Measurements from ENCODE around the gene PCGF1. TPM values are rescaled to one million over a fixed set of nuclear protein-coding genes. Genes with fewer than 3 reads are reported as not detected.

PCGF1 gene
- total RNA-seq, 1 donor from 2014 or later: 6.8 TPM

DNA sequence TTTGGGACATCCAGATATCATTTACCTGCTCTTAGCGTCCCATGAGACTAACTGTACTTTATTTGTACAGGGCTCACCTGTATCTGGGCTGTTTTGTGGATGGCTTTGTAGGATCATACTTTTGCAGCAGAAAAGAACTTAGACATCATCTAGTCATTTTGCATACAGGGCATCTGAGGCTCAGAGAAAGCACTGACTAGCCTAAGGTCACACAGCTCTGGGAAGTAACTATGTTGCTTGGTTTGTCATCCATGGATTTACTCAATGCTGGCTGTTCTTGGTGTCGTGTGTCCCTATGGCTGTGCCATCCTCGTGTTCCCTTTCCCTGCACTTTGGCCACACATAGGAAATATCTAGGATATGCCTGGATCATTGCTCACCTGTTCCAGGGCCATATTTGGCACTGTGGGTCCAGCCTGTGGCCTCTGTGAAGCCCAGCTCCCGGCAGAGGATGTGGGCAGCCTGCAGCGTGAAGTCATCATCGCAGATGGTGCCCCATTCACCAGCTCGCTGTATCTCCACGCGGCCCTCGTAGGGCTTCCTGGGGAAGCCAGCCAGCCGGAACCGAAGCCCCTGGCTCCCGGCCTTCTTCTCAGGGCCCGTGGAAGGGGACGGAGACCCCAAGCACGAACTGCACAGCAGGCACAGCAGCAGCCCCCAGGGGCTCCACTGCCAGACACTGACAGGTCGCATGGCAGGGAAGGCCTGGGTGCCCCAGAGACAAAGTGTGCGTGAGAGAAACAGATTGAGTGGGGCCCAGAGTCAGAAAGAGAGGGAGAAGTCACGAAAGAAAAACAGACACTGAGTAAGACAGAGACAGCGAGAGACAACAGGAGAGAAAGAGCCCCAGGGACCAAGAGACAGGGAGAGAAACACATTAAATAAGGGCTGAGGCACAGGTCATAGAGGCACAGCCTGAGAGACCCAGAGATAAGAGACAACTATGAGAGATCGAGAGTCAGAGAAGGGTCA lies 44.7 kb upstream of the PCGF1 start:
- Histone ChIP-seq H3K27ac (ENCODE audit: low read depth, low read length) (no peak overlapping the region), H3K36me3 (ENCODE audit: control insufficient read depth in 3 of 3, insufficient read depth in 3 of 3, low read length in 3 of 3) (peaks cover 0 to 3% (median 0%) of the 10 kb centered on the region in 3 donors), H3K9ac (ENCODE audit: low read depth in 1 of 3, low read length in 3 of 3) (peak overlapping the region in 1 of 3 donors; percentile 14), H3K4me3 (ENCODE audit: low read length in 3 of 3) (peak overlapping the region in 1 of 3 donors; percentile 60), H3K4me1 (ENCODE audit: control insufficient read depth in 3 of 3, insufficient read depth in 3 of 3, low read length in 3 of 3) (peaks cover 16 to 36% (median 22%) of the 10 kb centered on the region in 3 donors), H3K27me3 (ENCODE audit: control insufficient read depth in 3 of 3, insufficient read depth in 3 of 3, low read length in 3 of 3) (peaks cover 15 to 67% (median 48%) of the 10 kb centered on the region in 3 donors), H3K9me3 (ENCODE audit: control insufficient read depth in 3 of 3, low read length in 3 of 3) (no peaks in the 10 kb centered on the region)

DNA sequence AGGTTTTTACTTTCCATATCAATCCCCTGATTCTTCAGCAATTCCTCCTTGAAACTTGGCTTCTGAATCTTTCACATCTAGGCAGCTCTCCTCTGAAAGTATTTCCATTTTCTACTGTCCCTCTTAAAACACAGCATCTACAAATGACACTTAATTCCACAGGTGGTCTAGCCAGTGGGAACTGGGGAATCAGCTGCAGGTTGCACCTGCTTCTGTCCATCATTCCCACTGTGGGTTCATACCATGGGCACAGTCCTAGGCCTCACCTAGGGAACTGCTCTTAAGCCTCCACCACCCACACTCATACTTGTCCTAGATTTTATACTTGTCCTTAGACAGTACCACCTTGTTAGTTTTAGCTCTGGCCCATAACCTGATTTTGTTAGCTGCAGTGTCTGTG lies 44.0 kb upstream of the PCGF1 start:
- H3K9me3 ChIP-seq (ENCODE audit: control insufficient read depth in 3 of 3, low read length in 3 of 3): no peaks in the 10 kb centered on the region
- H3K4me3 ChIP-seq (ENCODE audit: low read length in 3 of 3): no peak overlapping the region
- H3K36me3 ChIP-seq (ENCODE audit: control insufficient read depth in 3 of 3, insufficient read depth in 3 of 3, low read length in 3 of 3): peaks cover 0 to 3% (median 0%) of the 10 kb centered on the region in 3 donors
- H3K27me3 ChIP-seq (ENCODE audit: control insufficient read depth in 3 of 3, insufficient read depth in 3 of 3, low read length in 3 of 3): peaks cover 15 to 67% (median 42%) of the 10 kb centered on the region in 3 donors
- H3K9ac ChIP-seq (ENCODE audit: low read depth in 1 of 3, low read length in 3 of 3): no peak overlapping the region
- peaks cover 16 to 36% (median 22%) of the 10 kb centered on the region in 3 donors for H3K4me1 ChIP-seq (ENCODE audit: control insufficient read depth in 3 of 3, insufficient read depth in 3 of 3, low read length in 3 of 3)
- H3K27ac ChIP-seq (ENCODE audit: low read depth, low read length): no peak overlapping the region

DNA sequence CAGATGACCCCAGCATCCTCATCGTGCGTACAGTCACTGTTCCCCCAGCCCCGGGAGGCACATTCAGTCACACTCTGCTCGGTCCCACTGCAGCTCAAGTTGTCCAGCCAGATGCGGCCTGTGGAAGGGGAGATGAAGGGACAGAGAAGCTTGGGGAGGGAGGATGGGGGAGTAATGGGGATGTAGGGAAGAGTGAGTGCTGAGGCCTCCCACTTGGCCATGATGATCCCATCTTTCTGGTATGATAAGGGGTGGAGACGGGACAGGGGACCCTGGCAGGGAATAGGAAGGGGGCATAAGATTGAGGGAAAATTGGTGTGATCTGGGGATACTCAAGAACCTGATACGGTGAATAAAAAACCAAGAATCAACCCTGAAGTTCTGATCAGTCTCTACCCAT lies 42.7 kb upstream of the PCGF1 start:
- Histone ChIP-seq H3K4me3 (ENCODE audit: low read length in 3 of 3) (no peak overlapping the region), H3K4me1 (ENCODE audit: control insufficient read depth in 3 of 3, insufficient read depth in 3 of 3, low read length in 3 of 3) (peaks cover 16 to 32% (median 22%) of the 10 kb centered on the region in 3 donors), H3K9ac (ENCODE audit: low read depth in 1 of 3, low read length in 3 of 3) (no peak overlapping the region), H3K27ac (ENCODE audit: low read depth, low read length) (no peak overlapping the region), H3K27me3 (ENCODE audit: control insufficient read depth in 3 of 3, insufficient read depth in 3 of 3, low read length in 3 of 3) (peaks cover 9 to 55% (median 35%) of the 10 kb centered on the region in 3 donors), H3K36me3 (ENCODE audit: control insufficient read depth in 3 of 3, insufficient read depth in 3 of 3, low read length in 3 of 3) (no peaks in the 10 kb centered on the region), H3K9me3 (ENCODE audit: control insufficient read depth in 3 of 3, low read length in 3 of 3) (no peaks in the 10 kb centered on the region)

DNA sequence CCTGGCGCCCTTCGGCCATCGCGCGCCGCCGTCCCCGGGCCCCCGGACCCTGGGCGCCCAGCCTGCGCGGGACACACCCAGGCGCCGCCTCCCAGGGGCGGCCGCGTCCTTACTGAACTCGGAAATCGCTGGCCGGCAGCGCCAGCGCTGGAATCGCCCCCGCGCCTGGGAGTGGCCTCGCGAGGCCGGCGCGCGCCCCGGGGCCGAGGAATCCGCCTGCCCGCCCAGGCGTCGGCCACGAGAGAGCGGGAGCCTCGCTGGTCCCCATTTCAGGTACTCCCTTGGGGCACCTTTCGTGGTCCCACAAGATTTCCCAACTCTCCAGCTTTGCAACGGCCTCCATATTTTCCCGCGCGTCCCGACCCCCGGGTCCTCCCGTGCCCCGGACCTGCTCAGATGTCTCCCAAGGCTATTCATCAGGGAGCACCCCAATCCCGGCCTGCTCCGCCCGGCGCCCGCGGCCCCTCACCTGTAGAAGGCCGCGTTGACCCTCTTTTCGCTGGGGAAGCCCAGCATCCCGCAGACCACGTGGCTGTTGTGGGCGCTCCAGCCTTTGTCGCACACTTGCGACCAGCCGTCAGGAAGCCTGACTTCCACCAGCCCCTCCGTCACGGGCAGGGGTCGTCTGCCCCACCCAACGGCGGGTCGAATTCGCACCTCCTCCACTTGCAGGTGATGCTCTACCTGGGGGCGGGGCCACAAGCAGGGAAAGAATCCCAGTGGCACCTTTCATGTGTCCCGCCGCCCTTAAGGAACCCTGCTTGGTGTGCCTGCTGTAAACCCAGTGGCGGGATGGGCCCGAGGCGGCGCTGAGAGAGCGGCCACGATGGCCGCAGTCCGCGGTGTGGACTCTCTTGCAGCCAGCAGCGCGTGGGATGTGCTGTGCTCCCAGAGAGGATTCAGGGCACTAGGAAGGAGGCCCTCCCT lies 41.7 kb upstream of the PCGF1 start:
- Histone ChIP-seq H3K4me3 (ENCODE audit: low read length in 3 of 3) (peak overlapping the region; percentile 62 to 67 (median 63)), H3K9me3 (ENCODE audit: control insufficient read depth in 3 of 3, low read length in 3 of 3) (no peaks in the 10 kb centered on the region), H3K27me3 (ENCODE audit: control insufficient read depth in 3 of 3, insufficient read depth in 3 of 3, low read length in 3 of 3) (peaks cover 7 to 46% (median 28%) of the 10 kb centered on the region in 3 donors), H3K36me3 (ENCODE audit: control insufficient read depth in 3 of 3, insufficient read depth in 3 of 3, low read length in 3 of 3) (no peaks in the 10 kb centered on the region), H3K4me1 (ENCODE audit: control insufficient read depth in 3 of 3, insufficient read depth in 3 of 3, low read length in 3 of 3) (peaks cover 16 to 26% (median 18%) of the 10 kb centered on the region in 3 donors), H3K9ac (ENCODE audit: low read depth in 1 of 3, low read length in 3 of 3) (peak overlapping the region; percentile 59 to 70 (median 62)), H3K27ac (ENCODE audit: low read depth, low read length) (peak overlapping the region; percentile 44)

DNA sequence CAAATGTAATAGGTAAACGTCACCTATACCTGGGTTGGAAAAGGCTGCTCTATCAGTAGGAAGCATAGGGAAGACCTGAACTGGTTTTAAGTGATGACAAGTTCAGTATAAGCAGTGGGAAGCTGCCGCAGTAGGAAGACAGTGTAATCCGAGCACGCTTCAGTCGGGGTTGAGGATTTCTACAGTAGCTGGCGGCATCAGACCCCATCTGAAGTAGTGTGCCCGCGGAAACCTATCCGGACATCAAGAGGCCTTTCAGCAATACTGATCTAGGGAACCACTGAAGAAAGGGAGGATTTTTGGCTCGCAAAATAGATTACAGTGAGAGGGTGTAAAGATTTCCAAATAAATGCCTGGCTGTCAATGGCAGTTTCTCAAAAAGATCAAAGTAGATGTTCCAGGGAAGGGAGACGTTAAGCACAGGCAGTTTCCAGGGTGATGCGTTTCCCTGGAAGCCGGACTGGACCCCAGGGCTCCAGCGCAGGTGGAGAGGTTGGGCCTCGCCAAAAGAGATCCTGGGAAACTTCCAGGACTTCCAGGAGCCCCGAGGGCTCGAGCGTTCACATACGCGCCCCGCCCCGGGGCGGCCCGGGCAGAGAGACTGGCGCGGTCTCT lies 40.9 kb upstream of the PCGF1 start:
- H3K4me1 ChIP-seq (ENCODE audit: control insufficient read depth in 3 of 3, insufficient read depth in 3 of 3, low read length in 3 of 3): peaks cover 16 to 23% (median 18%) of the 10 kb centered on the region in 3 donors
- H3K36me3 ChIP-seq (ENCODE audit: control insufficient read depth in 3 of 3, insufficient read depth in 3 of 3, low read length in 3 of 3): no peaks in the 10 kb centered on the region
- H3K4me3 ChIP-seq (ENCODE audit: low read length in 3 of 3): peak overlapping the region; percentile 62 to 67 (median 62)
- H3K27ac ChIP-seq (ENCODE audit: low read depth, low read length): peak overlapping the region; percentile 44
- H3K27me3 ChIP-seq (ENCODE audit: control insufficient read depth in 3 of 3, insufficient read depth in 3 of 3, low read length in 3 of 3): peaks cover 7 to 39% (median 24%) of the 10 kb centered on the region in 3 donors
- no peaks in the 10 kb centered on the region for H3K9me3 ChIP-seq (ENCODE audit: control insufficient read depth in 3 of 3, low read length in 3 of 3)
- H3K9ac ChIP-seq (ENCODE audit: low read depth in 1 of 3, low read length in 3 of 3): peak overlapping the region; percentile 59 to 70 (median 62)

DNA sequence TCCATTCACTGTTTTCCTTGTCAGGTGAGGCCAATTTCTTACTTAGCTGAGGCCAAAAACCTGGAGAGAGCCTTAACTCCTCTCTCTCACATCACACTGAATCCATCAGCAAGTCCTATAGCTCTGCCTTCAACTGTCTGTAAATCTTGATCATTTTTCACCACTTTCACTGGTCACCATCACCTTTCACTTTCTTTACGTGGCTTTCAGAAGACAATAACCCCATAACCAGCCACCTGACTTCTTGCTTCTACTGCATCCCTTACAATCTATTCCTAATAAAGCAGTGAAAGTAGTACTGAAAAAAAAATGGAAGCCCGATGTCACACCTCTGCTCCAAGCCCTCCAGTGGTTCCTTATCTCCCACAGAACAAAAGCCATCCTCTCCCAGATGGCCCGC lies 38.5 kb upstream of the PCGF1 start:
- Histone ChIP-seq H3K36me3 (ENCODE audit: control insufficient read depth in 3 of 3, insufficient read depth in 3 of 3, low read length in 3 of 3) (no peaks in the 10 kb centered on the region), H3K4me1 (ENCODE audit: control insufficient read depth in 3 of 3, insufficient read depth in 3 of 3, low read length in 3 of 3) (peaks cover 13 to 19% (median 15%) of the 10 kb centered on the region in 3 donors), H3K27ac (ENCODE audit: low read depth, low read length) (no peak overlapping the region), H3K4me3 (ENCODE audit: low read length in 3 of 3) (no peak overlapping the region), H3K9ac (ENCODE audit: low read depth in 1 of 3, low read length in 3 of 3) (no peak overlapping the region), H3K27me3 (ENCODE audit: control insufficient read depth in 3 of 3, insufficient read depth in 3 of 3, low read length in 3 of 3) (peaks cover 7 to 23% (median 14%) of the 10 kb centered on the region in 3 donors), H3K9me3 (ENCODE audit: control insufficient read depth in 3 of 3, low read length in 3 of 3) (no peaks in the 10 kb centered on the region)

DNA sequence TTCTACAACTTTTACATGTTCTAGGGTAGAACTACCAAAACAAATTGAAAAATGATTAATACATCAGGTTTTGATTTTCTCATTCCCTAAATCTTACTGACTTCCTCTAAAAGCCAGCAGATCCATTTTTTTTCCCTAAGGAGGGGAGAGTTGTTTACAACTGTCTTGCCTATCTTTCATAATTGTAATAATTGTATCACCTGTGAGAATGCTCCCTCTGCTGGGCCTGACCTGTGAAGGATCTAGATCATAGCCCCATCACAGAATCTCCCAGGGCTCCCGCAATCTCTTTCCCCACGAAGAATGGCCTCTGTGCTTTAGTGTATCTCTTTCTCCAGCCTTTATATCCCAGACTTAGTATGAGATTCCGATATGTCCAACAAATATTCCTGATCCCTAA lies 37.1 kb upstream of the PCGF1 start:
- Histone ChIP-seq H3K4me3 (ENCODE audit: low read length in 3 of 3) (no peak overlapping the region), H3K9ac (ENCODE audit: low read depth in 1 of 3, low read length in 3 of 3) (no peak overlapping the region), H3K4me1 (ENCODE audit: control insufficient read depth in 3 of 3, insufficient read depth in 3 of 3, low read length in 3 of 3) (peaks cover 13 to 17% (median 13%) of the 10 kb centered on the region in 3 donors), H3K27me3 (ENCODE audit: control insufficient read depth in 3 of 3, insufficient read depth in 3 of 3, low read length in 3 of 3) (peaks cover 2 to 14% (median 5%) of the 10 kb centered on the region in 3 donors), H3K36me3 (ENCODE audit: control insufficient read depth in 3 of 3, insufficient read depth in 3 of 3, low read length in 3 of 3) (no peaks in the 10 kb centered on the region), H3K27ac (ENCODE audit: low read depth, low read length) (no peak overlapping the region), H3K9me3 (ENCODE audit: control insufficient read depth in 3 of 3, low read length in 3 of 3) (no peaks in the 10 kb centered on the region)

DNA sequence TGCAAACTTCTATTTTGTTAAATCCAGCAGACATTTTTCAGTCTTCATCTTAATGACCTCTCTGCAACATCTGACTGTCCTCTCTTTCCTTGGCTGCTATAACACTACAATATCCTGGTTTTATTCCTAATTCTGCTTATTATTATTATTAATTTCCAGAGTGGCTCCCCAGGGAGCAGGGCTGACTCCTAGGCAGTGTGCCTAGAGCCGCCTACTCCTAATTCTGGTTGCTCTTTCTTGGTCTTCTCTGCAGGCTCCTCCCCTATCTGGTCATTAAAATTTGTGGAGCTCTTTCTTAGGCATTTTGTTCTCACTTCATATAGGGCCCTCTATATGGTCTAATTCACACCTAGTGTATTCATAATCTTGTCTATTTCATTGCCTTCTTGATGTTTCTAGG lies 35.5 kb upstream of the PCGF1 start:
- Histone ChIP-seq H3K4me1 (ENCODE audit: control insufficient read depth in 3 of 3, insufficient read depth in 3 of 3, low read length in 3 of 3) (peaks cover 0 to 4% (median 2%) of the 10 kb centered on the region in 3 donors), H3K36me3 (ENCODE audit: control insufficient read depth in 3 of 3, insufficient read depth in 3 of 3, low read length in 3 of 3) (no peaks in the 10 kb centered on the region), H3K9ac (ENCODE audit: low read depth in 1 of 3, low read length in 3 of 3) (no peak overlapping the region), H3K27ac (ENCODE audit: low read depth, low read length) (no peak overlapping the region), H3K4me3 (ENCODE audit: low read length in 3 of 3) (no peak overlapping the region), H3K9me3 (ENCODE audit: control insufficient read depth in 3 of 3, low read length in 3 of 3) (no peaks in the 10 kb centered on the region), H3K27me3 (ENCODE audit: control insufficient read depth in 3 of 3, insufficient read depth in 3 of 3, low read length in 3 of 3) (peaks cover 2 to 6% (median 5%) of the 10 kb centered on the region in 3 donors)

DNA sequence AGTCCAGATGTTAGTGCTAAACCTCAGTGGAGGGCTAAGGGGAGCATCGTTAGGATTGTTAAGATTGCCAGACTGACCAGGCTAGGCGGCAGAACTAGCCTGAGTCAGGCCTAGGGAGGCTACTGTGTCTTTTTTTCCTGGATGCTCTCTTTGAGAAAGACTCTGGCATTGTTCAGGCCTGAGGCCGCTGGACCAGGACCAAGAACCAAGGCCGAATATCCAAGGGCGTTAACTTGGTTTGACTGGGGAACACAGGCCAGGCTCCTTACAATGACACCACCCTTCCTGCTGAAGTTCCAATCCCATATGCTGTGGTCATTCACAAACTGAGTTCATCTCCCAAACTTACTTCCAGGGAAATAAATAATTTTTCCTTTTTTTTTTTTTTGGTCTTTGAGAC lies 32.8 kb upstream of the PCGF1 start:
- Histone ChIP-seq H3K27ac (ENCODE audit: low read depth, low read length) (no peak overlapping the region), H3K9me3 (ENCODE audit: control insufficient read depth in 3 of 3, low read length in 3 of 3) (no peaks in the 10 kb centered on the region), H3K9ac (ENCODE audit: low read depth in 1 of 3, low read length in 3 of 3) (peak overlapping the region in 1 of 3 donors; percentile 40)

More for the DNA sequence above, 32.8 kb upstream of the PCGF1 start:
- no peaks in the 10 kb centered on the region for H3K36me3 ChIP-seq (ENCODE audit: control insufficient read depth in 3 of 3, insufficient read depth in 3 of 3, low read length in 3 of 3)
- peaks cover 0 to 4% (median 2%) of the 10 kb centered on the region in 3 donors for H3K4me1 ChIP-seq (ENCODE audit: control insufficient read depth in 3 of 3, insufficient read depth in 3 of 3, low read length in 3 of 3)
- H3K4me3 ChIP-seq (ENCODE audit: low read length in 3 of 3): no peak overlapping the region
- peaks cover 2 to 9% (median 4%) of the 10 kb centered on the region in 3 donors for H3K27me3 ChIP-seq (ENCODE audit: control insufficient read depth in 3 of 3, insufficient read depth in 3 of 3, low read length in 3 of 3)

Measured in skeletal muscle tissue (tissue), 4 donors.